ENCODE measurements around the gene HJV. TPM values are rescaled to one million over a fixed set of nuclear protein-coding genes. Genes with fewer than 3 reads are reported as not detected.
A peak's percentile ranks its signal among the peaks of the same experiment; 100 is the strongest.

Gene HJV
- total RNA-seq, 3 donors from 2014 or later = not detected

- TF ChIP-seq CTCF (IDR thresholded peaks at IDR 0.05) = no peak
- H3K9me3 ChIP-seq = no peaks in the 10 kb centered on the region
- H3K4me1 ChIP-seq (ENCODE audit: low read depth) = peaks cover 27% of the 10 kb centered on the region
- intact Hi-C loops (cut with DNase I, micrococcal nuclease) = no loop called here
- DNase-seq = no peak
- no peak overlapping the region for H3K4me3 ChIP-seq
- no peaks in the 10 kb centered on the region for H3K36me3 ChIP-seq (ENCODE audit: low read depth)
- ATAC-seq = no peak
Observed at GRCh38 chr1:145997718-145998023, 23.9 kb downstream of the HJV start.

- TF ChIP-seq CTCF (IDR thresholded peaks at IDR 0.05) = no peak
Observed at GRCh38 chr1:145997016-145997717, 24.4 kb downstream of the HJV start.

GRCh38 chr1:145996433-145997015, 25.0 kb downstream of the HJV start, which contains the start of gene TXNIP:
Gene TXNIP (minus strand): TSS chr1:145996579. CDS start chr1:145996266, 313 bp downstream.
- intact Hi-C loops (cut with DNase I, micrococcal nuclease) = no loop called here
- H3K4me1 ChIP-seq (ENCODE audit: low read depth) = peaks cover 27% of the 10 kb centered on the region
- peak within 1 kb of the TSS; percentile 89 for H3K4me3 ChIP-seq
- no peak for TF ChIP-seq CTCF (IDR thresholded peaks at IDR 0.05)
- ATAC-seq (peak; percentile 90), DNase-seq (peak; percentile 98 to 100 (median 99))
- no peaks in the 10 kb centered on the region for H3K36me3 ChIP-seq (ENCODE audit: low read depth)
- no peaks in the 10 kb centered on the region for H3K9me3 ChIP-seq

More at GRCh38 chr1:145997016-145997717, 24.4 kb downstream of the HJV start:
- intact Hi-C loops (cut with DNase I, micrococcal nuclease) = no loop called here
- no peaks in the 10 kb centered on the region for H3K9me3 ChIP-seq
- ATAC-seq (peak; percentile 53), DNase-seq (peak; percentile 63 to 83 (median 69))
- no peaks in the 10 kb centered on the region for H3K36me3 ChIP-seq (ENCODE audit: low read depth)
- H3K4me3 ChIP-seq = peak overlapping the region; percentile 22
- peaks cover 27% of the 10 kb centered on the region for H3K4me1 ChIP-seq (ENCODE audit: low read depth)

GRCh38 chr1:145995964-145996432, 25.5 kb downstream of the HJV start:
- DNase-seq (peak in 1 of 3 donors; percentile 49), ATAC-seq (no peak)
- H3K36me3 ChIP-seq (ENCODE audit: low read depth) = no peaks in the 10 kb centered on the region
- H3K4me1 ChIP-seq (ENCODE audit: low read depth) = peaks cover 27% of the 10 kb centered on the region
- no peak for TF ChIP-seq CTCF (IDR thresholded peaks at IDR 0.05)
- intact Hi-C loops (cut with DNase I, micrococcal nuclease) = no loop called here
- peak overlapping the region; percentile 89 for H3K4me3 ChIP-seq
- no peaks in the 10 kb centered on the region for H3K9me3 ChIP-seq

- ATAC-seq (no peak), DNase-seq (no peak)
- TF ChIP-seq CTCF (IDR thresholded peaks at IDR 0.05) = no peak
- no peaks in the 10 kb centered on the region for H3K9me3 ChIP-seq
- H3K4me3 ChIP-seq = peak overlapping the region; percentile 89
- H3K36me3 ChIP-seq (ENCODE audit: low read depth) = no peaks in the 10 kb centered on the region
- intact Hi-C loops (cut with DNase I, micrococcal nuclease) = no loop called here
- peaks cover 26% of the 10 kb centered on the region for H3K4me1 ChIP-seq (ENCODE audit: low read depth)
Observed at GRCh38 chr1:145995148-145995881, 26.2 kb downstream of the HJV start.

All from mucosa of descending colon (tissue), 3 donors.